ENCODE data around the gene CFAP58.

The CFAP58 gene

DNA sequence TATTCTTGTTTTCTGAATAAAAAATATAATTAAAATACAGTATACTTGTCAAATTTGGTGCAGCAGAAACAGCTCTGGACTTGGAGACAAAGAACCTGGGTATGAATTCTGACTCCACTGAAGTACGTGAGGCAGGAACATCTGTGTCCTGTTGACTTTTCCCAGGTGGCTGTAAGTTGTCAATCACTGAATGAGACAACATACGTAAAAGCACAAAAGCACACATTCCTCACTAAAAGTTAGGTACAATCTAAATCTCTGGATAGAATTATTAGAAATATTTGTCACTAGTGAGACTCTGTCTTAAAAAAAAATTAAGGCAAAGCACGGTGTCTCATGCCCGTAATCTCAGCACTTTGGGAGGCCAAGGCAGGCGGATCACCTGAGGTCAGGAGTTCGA lies 18.1 kb downstream of the CFAP58 start:
- DNase-seq (ENCODE audit: low read depth), result no peak

DNA sequence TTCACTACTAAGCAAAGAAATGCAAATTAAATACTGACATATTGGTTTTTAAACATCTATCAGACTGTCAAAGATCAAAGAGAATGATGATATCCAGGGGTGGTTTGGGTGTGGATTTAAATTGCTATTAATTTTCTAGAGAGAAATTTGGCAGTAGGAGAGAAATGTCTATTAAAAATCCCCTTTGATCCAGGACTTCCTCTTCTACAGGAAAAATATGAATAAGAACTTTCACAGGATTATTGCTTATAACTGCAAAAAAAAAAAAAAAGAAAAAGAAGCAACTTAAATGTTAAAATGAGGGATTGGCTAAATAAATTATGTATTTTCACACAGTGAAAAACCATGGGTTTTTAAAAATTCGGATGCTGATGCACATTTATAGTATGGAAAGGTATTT lies 21.0 kb downstream of the CFAP58 start:
- no peak for DNase-seq (ENCODE audit: low read depth)

DNA sequence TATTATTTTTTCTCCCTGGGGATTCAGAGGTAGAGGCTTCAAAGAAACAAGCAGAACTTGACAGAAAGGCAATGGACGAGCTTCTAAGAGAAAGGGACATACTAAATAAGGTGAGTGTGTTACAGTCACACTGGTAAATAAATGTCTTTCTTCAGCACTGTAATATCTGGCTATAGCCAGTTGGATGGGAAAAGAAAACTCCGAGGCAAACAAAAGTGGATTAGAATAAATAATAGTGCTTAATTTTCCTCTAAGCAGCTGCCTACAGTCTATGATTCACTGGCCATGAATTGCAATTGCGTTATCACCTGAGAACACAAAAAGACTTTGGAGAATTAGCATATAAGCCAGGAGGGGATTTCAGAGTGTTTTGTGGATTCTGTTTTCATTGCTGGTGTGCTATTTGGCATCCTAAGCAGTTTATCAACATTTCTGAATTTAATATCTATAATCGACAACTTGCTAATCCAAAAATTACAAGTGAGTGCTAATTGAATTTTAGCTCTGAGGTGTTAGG lies 23.2 kb downstream of the CFAP58 start:
- DNase-seq (ENCODE audit: low read depth), result no peak

DNA sequence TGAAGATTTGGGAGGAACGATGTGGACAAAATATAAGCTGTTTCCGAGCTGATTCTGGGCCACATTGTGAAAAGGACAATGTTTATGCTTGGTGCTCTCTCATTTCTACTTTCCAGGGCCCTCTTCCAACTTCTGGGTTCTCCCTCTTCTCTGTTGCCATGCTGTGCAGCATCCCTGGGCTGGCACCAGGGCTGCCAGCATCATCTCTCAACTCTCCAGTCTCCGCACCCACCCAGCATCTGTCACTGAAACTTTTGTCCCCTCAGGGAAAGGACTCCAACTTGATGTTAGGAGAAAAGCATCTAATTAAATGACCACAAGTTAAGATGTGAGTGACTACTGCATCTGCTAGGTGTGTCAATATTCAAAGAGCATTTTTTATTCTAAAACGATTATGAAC lies 26.7 kb downstream of the CFAP58 start:
- no peak for DNase-seq (ENCODE audit: low read depth)

DNA sequence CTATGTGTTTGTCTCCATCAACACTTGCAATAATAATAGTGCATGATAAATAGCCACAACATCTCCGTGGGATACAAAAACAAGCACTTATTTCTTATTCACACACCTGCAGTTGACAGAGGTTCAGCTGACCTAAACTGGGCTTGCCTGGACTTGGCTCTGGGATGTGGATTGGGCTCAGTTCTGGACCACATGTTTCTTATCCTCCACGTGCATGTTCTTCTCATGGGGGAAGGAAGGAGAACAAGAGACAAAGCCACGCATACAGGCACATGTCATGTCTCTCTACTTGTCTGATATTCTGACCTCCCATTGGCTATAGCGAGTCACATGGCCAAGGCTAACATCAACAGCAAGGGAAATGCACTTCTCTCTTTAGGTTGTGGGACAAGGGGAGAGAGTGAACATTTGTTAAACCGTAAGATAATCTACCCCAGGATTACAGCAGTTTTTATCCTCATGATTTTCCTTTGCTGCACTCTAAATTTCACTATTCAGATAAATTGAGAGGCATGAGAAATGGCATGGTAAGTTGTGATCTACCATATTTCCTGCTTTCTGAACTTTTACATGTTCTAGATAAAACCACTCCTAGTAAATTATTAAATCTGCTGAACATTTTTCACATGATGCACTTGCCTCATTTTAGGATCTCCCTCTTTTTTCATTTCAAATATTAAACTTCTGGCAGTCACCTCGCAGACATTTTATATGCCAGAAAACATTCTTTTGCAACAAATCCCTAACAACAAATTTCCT lies 33.7 kb downstream of the CFAP58 start:
- DNase-seq (ENCODE audit: low read depth), result no peak

DNA sequence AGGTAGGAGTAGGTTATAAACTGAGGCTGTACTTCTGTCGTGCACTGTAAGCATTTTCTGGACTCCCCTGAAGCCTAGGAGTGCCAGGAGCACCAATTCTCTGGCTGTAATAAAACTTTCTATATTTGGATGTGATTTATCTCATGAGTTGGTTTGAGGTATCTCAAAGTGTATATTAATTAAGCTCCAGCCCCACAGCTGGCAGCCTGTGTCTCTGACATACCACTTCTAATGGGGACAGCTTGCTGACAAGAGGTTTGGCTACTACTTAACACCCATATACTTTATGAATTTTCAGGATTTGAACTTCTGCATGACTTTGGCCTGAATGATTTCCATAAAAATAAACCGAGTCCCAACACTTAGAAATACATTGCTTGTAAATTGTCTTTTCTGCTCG lies 35.2 kb downstream of the CFAP58 start:
- no peak for DNase-seq (ENCODE audit: low read depth)

DNA sequence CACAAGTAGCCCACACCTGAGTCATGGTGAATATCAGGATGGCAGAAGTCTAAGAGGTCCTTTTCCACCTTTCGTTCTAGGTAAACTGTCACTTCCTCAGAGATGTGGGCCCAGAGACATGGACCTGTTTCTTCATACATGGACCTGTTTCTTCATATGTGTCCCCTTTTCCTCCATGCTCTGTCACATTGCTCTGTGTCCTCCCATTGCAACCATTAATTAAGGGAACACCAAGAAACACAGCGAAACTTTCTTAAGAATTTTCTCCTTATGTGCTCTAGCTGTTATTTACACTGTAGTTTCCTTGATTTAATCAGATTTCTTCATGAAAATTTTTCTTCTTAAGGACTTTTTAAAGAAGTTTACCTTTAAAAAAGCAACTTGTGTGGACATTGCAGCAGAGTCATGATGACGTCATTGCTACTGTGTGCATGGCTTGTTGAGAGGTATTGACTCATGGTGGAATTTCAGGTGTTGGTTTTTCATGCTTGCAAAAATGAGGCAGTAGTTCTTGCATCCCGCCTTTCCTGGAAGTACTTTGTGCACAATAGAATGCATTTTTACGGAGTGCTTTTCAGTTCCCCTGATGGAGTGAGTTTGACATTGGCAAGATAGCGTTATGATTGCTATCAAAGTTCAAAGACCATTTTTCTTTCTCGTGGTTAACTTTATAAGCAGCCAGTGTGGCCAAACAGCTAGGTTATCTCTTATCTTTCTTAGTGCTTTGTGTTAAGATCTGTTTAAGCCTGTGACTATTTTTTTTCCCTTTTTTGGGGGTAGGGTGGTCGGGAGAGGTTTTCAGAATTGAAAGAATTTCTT lies 37.7 kb downstream of the CFAP58 start:
- no peak for DNase-seq (ENCODE audit: low read depth)

DNA sequence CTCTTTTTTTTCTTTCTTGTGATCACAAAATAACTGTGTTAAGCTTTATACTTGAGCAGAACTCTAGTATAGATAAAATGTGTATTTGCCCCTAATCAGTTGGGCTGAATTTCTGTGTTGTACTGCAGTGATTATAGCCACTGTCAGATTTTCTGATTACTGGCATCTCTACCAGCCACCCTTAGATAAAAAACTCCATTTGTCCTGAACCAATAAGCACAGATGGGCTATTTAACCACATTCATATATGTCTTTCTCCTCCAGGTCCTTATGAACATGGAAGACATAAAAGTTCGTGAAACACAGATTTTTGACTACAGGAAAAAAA lies 38.3 kb downstream of the CFAP58 start:
- no peak for DNase-seq (ENCODE audit: low read depth)

DNA sequence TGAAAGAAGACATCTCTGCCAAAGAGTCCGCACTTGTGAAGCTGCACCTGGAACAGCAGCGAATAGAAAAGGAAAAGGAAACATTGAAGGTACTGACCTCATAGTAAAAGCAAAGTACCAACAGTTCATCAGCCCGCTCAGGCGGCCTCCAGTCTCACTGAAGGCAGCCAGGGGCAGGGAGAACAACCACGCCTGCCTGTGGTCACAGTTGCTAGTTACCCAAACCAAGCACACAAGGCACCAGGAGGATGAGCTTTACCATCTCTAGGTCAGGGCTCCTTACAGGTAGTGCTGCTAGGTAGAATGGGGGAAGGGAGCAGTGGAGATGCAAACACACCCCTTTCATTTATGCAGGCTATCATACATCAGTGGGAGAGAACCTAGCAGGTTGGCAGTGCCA lies 39.8 kb downstream of the CFAP58 start:
- DNase-seq (ENCODE audit: low read depth), result no peak

DNA sequence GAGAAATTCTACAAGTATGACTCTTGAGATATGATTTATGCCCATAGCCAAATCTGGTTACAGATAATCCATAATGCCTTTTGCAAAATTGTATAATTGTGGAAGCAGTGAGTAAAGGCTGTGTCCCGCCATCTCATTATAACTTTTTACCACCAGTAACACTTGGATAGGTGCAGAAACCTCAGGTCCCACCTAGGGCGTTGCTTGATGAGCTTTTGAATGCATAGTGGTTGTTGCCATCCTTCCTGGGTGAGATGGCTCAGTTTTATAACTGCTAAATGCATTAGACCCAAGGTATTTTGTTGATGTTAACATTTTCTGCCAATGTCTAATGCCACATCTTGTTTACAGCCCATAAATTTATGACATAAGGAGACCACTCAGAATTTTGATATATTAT lies 42.9 kb downstream of the CFAP58 start:
- DNase-seq (ENCODE audit: low read depth), result no peak

DNA sequence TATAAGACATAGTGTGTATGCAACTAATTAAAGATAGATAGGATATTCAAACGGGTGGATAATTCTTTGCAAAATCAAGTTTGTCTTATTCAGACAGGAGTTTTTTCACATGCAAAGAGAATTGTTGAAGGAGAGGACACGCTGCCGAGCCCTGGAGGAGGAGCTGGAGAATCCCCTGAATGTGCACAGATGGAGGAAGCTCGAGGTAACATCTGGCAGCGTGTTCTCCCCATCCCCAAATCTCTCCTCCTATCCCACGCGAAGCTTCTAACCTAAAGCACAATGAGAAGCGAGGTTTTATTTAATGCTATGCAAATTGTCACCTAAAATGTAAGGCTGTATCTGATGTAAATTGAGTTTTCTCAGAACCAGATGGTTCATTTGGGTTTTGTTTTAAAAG lies 50.0 kb downstream of the CFAP58 start:
- no peak for DNase-seq (ENCODE audit: low read depth)

DNA sequence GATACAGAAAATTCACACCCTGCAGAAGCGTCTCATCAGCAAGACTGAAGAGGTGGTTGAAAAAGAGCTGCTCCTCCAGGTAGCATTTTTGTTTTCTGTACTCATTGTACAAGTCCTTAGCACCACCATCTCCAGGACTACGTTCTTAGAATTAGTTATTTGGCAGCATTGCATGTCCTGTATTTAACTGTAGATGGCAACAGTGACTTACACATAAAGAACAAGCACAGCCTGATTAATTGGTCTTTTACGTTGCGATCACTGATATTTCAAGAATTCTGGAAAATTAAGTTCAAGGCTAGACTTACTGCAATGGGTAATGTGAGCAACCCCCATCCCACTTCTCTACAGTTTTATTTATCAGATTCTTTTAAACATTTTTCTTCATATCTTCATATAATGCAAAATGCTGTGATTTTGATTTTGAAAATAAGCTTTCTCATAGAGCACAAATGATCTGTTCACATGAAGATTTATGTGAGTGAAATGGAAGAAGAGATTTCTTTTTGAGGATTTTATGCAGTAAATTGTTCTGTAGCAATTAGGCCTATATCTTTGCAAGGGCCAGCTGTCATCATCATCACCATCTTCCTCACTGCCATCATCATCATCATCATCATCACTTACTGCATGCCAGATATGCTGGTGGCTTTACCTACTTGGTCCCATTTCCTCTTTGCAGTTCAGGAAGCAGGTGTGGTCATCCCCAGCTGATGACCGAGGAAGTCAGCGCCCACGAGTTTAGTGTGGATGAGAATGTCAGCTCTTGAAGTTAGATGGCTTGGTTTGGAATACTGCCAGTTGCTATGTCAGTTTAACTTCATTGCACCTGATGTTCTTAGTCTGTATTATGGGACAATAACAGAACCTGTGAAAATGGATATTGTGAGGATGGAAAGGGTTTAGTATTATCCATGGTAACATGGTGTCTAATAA lies 53.4 kb downstream of the CFAP58 start:
- DNase-seq (ENCODE audit: low read depth), result peak; percentile 42

DNA sequence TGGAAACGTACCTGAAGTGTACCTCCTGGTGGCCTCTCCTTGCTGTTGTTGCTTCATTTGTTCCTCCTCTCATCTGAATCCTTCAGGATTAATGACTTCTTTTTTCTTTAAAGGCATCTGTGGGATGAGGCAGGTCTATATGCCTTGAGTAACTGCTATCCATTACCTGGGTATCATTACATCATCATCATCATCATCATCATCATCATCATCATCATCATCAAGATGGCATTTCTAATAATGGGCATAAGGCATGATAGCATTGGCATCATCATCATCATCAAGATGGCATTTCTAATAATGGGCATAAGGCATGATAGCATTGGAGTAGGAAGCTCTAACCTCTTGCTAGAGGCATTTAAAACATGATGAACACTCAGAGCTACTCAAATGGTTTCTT lies 59.9 kb downstream of the CFAP58 start:
- DNase-seq (ENCODE audit: low read depth), result no peak

DNA sequence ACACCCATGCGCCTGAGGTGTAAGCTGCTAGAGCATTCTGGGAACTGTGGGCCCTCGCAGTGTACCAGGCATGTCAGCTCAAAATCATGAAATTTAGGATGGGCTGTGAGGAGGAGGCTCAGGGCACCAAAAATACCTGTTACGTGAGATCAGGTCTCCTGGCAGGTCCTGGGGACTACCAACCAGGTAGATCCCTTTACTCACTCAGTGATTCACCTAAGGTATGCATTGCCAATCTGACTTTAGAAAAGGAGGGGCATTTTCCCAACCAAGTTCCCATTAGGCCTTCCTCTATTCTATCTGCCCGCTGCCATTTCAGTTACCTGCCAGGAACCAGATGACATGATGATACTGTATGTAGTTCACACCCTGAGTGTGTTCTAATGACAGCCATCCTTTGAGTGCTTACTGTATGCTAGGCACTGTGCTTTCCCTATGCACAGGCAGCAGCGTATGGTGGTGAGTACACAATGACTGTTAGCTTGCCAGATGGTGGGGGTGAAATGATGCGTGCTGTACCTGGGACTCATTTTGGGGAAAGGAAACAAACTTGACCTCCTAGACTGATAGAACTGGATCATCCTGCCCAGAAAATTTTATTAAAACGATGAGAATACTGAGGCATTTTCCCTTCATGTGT lies 62.0 kb downstream of the CFAP58 start:
- DNase-seq (ENCODE audit: low read depth), result no peak

DNA sequence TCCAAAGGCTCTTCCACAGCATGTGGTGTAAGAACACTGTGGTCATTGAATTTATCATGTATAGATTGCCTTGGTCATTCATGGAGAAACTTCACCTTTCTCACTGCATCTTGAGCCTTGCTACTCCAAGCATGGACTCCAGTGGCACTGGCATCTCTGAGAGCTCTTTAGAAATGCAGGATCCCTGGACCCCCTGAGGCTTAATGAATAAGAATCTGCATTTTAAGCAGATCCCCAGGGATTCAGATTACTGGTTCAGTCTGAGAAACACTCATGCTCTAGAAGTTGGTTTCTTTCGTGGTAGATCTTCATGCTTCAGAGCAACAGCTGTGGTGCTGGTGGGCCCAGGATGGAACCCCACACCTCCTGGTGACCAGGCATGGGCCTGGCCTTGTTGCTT lies 63.2 kb downstream of the CFAP58 start:
- DNase-seq (ENCODE audit: low read depth), result no peak

DNA sequence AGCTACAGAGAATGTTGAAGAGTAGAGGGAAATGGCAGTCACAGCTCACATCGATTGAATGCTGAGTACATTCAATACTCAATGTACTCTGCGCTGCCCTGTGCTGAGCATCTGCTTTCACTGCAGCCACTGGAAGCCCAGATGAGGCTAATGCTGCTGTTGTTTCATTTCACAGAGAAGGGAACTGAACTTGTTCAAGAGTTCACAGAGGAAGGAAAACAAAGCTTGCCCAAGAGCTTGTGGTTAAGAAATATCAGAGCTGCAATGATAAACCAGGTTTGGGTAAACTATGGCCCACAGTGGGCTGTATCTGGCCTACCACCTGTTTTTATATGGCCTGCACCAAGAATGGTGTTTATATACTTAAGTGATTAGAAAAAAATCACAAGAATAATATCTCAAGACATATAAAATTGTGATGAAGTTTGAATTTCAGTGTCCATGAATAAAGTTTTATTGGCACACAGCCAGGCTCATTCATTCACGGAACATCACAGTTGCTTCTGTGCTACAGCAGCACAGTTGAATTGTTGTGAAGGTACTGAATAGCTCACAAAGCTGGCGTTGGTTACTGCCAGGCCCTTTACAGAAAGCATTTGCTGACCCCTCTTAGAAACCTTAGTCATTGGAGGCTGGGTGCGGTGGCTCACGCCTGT lies 64.1 kb downstream of the CFAP58 start:
- DNase-seq (ENCODE audit: low read depth), result no peak

DNA sequence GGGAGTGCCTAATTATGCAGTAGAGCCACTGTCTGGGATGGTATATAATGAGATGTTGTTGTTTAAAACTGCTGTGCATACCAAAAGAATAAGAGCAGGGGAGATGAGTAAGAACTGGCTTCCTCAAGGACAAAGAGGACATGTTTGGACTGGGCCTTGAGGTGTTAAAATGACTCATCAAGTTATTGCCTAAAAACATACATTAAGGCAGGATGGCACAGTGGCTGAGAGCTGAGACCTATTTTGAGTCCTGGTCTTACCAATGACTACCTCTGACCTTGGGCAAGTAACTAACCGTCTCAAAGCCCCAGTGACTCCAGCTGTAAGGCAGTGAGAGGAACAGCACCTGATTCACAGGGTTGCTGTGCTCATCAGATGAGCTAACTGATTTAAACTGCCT lies 71.1 kb downstream of the CFAP58 start:
- no peak for DNase-seq (ENCODE audit: low read depth)

DNA sequence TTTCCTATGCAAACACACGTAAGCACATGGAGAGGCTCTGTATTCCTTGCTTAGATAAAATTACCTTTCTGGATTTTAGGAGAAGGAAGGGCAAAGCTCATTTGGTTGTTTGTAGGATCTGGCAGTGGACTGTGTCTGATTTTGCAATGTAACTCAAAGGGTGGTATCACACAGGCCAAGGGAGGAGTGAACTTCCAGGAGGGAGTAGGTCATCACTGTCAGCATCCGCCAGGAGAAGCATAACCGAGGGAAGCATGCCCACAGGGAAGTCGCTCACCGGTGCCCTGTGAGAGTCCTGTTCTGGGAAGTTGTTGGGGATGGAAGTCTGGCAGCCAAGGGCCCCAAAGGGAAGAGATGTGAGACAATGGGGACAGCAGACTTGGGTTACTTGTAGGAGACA lies 74.4 kb downstream of the CFAP58 start:
- no peak for DNase-seq (ENCODE audit: low read depth)

DNA sequence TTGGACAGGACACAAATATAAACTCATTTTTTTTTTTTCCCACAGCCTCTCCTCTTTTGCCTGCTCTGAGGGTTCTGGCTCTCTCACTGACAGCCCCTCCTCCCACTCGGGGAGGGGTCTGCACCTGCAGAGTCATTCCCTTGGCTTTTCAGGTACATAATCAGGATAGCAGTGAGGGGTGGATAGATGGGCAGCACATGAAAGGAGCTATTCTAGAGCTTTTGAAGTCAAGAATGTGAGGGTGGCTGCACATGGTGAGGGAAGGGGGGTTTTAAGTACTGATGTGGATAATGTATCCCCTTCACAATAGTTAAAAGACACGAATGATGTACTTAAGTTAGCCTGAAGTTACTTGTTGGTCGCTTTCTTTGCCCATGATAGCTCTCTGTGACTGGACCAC lies 76.2 kb downstream of the CFAP58 start:
- no peak for DNase-seq (ENCODE audit: low read depth)

DNA sequence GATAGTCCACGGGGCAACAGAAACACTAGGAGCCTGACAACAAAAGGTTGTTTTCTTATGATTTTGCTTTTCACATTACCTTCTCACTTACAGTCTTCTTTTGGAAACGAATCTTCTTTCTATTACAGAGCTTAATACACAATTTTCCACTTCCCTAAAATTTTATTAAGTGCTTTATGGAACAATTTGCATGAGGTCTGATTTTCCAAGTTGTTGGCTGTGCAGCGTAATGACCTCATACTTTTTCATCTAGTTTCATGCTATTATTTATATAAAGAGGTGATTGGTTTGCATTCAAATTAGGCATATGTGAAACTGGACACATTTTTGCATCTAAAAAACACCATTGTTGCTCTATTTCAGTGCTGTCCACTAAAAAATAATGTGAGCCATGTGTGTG lies 76.7 kb downstream of the CFAP58 start:
- DNase-seq (ENCODE audit: low read depth), result no peak

DNA sequence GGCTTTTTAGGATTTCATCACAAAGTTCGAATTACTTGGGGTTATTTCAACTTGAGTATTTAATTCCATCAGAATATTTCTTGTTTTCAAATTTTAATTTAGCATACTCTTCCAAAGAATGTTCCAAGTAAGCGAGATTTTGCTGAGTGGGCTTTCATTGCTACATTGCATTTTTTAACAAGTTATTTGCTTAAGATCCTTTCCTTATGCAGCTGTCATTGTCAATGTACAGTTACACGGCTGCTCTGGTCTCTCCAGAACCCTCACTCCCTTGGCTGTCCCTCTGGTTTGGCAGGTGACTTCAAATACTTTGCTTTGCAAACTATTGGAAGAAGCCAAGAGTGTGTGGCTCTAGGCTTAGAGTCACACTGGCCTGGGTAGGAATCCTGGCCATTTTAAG lies 80.0 kb downstream of the CFAP58 start:
- DNase-seq (ENCODE audit: low read depth), result no peak

DNA sequence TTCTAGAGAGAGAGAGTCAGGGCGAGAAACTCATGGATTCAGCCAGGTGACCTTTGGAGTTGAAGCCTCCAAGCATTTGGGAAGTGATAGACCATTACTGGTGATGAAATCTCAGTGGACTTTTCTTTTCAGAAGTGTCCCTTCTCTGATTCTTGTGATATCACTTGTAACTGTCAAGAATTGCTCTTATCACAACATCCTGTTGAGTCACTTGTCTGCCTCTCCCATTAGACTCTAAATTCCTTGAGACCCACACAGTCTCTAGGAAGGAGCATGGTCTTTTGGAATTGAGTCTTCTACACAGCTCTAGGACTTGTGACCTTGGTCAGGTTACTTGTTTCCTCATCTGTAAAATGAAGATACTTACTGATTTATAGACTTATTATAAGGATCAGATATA lies 81.0 kb downstream of the CFAP58 start:
- no peak for DNase-seq (ENCODE audit: low read depth)

Measured in fibroblast of the conjunctiva (primary cell).